HUES48 (cell line): ENCODE data around the gene AFMID.
"Not testable (repeated sequence)": the region's sequence is repeated elsewhere in the genome, so short reads cannot be mapped to it uniquely, and the experiment has no call there.

Source experiments
- H3K27ac ChIP-seq: one replicate; pipeline ENCODE4 v1.7.0; 2013; ENCODE audit warnings: low read depth, low read length, inconsistent platforms
- H3K27me3 ChIP-seq: 2 replicates; pipeline ENCODE4 v1.6.1; 2013; ENCODE audit warnings: mild to moderate bottlenecking, low read length; ENCODE audit not compliant: control insufficient read depth, insufficient read depth
- H3K36me3 ChIP-seq: 2 replicates; pipeline ENCODE4 v1.6.1; 2013; ENCODE audit warnings: low read length; ENCODE audit not compliant: control insufficient read depth, insufficient read depth
- H3K4me1 ChIP-seq: 2 replicates; pipeline ENCODE4 v1.6.1; 2013; ENCODE audit warnings: mild to moderate bottlenecking, low read length; ENCODE audit not compliant: control insufficient read depth, insufficient read depth
- H3K4me3 ChIP-seq: 2 replicates; pipeline ENCODE4 v1.5.1; 2013; ENCODE audit warnings: mild to moderate bottlenecking, low read depth, low read length
- H3K9ac ChIP-seq: 2 replicates; pipeline ENCODE4 v1.6.1; 2013; ENCODE audit warnings: mild to moderate bottlenecking, low read depth, low read length, moderate library complexity
- H3K9me3 ChIP-seq: 2 replicates; pipeline ENCODE4 v1.6.1; 2013; ENCODE audit warnings: low read length; ENCODE audit not compliant: control insufficient read depth, insufficient read depth

The AFMID gene

DNA sequence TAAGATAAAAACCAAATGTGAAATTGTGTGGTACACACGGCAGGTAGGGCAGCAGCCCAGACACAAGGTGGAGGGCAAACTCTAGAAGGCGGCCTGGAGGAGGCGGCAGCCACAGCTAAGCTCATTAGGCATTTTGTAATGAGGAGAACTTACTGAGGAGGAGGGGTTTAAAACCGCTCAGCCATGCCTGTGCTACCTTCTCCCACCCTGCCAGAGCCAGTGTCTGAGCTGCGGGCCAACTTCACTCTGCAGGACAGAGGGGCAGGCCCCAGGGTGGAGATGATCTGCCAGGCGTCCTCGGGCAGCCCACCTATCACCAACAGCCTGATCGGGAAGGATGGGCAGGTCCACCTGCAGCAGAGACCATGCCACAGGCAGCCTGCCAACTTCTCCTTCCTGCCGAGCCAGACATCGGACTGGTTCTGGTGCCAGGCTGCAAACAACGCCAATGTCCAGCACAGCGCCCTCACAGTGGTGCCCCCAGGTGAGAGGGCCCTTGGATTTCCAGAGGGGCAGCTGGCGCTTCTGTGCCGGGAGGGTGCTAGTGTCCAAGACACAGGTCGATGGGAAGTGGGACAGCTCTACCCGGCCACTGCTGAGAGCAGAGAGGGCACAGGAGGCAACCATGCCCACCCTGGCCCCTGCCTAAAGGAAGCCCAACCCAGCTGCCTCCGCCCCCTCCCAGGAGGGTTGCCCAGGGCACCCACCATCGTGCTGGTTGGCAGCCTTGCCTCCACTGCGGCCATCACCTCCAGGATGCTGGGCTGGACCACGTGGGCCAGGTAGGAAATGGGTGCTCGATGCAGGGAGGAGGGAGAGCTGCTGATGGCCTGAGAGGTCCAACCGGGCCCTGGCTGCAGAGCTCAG is 23.0 kb upstream of the AFMID start:
- Histone ChIP-seq H3K36me3 (no peaks in the 10 kb centered on the region), H3K27me3 (no peaks in the 10 kb centered on the region), H3K27ac (no peak overlapping the region), H3K9ac (no peak overlapping the region), H3K4me3 (no peak overlapping the region), H3K4me1 (no peaks in the 10 kb centered on the region), H3K9me3 (no peaks in the 10 kb centered on the region)

DNA sequence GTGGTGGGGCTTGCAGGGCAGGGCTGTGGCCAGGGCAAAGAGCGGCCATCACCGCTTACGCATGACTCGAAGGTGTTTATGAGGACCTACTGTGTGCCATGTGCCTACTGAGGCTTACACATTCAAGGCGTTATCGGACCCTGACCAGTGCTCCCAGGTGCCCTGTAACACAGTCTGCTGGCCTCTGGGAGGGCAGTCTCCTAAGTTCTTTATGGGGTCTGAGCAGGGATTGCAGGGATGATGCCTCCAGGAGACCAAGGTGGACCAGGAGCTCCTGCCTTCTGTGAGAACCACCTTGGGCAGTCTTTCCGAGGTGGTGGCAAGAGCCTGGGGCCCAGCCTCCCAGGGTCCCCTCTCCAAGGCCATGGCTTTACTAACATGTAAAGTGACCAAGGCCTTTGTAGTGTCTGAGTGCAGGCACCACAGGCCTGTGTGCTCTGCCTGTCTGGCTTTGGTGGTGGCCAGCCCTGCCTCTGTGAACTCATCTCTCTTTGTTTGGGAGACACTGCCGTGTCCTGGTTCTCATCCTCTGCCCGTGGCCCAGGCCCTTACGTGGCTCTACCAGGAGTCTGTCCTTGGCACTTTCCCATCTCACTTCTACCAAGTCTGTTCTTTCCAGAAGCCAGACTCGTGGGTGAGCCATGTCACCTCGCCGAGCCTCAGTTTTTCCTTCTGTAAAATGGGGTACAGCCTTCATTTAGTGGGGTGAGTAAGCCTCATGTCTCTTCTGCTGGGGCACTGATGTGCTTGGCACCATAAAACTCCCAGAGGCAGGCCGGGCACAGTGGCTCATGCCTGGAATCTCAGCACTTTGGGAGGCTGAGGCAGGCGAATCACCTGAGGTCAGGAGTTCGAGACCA is 22.2 kb upstream of the AFMID start:
- Histone ChIP-seq H3K4me3 (no peak overlapping the region), H3K27ac (no peak overlapping the region), H3K9ac (no peak overlapping the region), H3K27me3 (no peaks in the 10 kb centered on the region), H3K9me3 (no peaks in the 10 kb centered on the region), H3K36me3 (no peaks in the 10 kb centered on the region), H3K4me1 (no peaks in the 10 kb centered on the region)

GRCh38 chr17:78166416-78166815 is 20.7 kb upstream of the AFMID start:
- Histone ChIP-seq H3K27me3 (no peaks in the 10 kb centered on the region), H3K4me1 (no peaks in the 10 kb centered on the region), H3K36me3 (0 out of 2 replicates have a peak, but pooled peaks cover 4% of the 10 kb centered on the region), H3K9ac (no peak overlapping the region), H3K9me3 (no peaks in the 10 kb centered on the region), H3K4me3 (no peak overlapping the region), H3K27ac (no peak overlapping the region)

DNA sequence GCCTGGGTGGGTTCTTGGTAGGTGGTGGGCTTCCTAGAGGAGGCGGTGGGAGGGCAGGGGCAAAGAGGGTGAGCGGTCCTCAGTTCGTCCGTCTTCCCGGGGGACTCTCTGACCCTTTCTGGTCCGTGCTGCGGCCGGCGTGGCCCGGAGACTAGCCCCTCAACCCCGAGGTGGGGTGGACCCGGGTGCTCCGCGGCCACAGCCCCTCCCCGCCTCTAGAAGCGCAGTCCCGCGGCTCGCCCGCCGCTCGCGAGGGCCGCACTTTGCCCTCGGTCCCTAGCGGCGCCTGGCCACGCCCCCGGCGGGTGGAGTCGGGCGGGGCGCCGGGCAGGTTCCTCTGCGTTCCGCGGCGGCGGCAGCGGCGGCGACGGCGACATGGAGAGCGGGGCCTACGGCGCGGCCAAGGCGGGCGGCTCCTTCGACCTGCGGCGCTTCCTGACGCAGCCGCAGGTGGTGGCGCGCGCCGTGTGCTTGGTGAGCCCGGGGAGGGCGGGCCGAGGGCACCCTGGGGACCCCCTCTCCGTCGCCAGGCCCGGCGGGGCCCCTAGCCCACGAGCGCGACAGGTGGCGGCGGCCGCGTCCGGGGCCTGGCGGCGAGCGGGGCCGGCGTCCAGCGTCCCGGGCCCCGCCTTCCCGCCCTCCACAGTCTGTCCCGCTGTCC is 18.8 kb upstream of the AFMID start, which contains the start of gene SYNGR2:
Gene SYNGR2, plus strand, starts transcription at position 340 of the 661 bp plus-strand sequence. Its CDS starts 36 bp downstream, at position 376.
- Histone ChIP-seq H3K9ac (no peak within 1 kb of the TSS), H3K4me1 (peaks cover 12% of the 10 kb centered on the region)

GRCh38 chr17:78168903-78169793 is 18.0 kb upstream of the AFMID start:
- Histone ChIP-seq H3K4me1 (peaks cover 12% of the 10 kb centered on the region), H3K4me3 (peak overlapping the region; percentile 66), H3K36me3 (peaks cover 19% of the 10 kb centered on the region), H3K9ac (no peak overlapping the region), H3K9me3 (no peaks in the 10 kb centered on the region), H3K27me3 (no peaks in the 10 kb centered on the region), H3K27ac (no peak overlapping the region)

More for the DNA sequence above, 18.8 kb upstream of the AFMID start, which contains the start of gene SYNGR2:
- H3K9me3 ChIP-seq, result no peaks in the 10 kb centered on the region
- H3K4me3 ChIP-seq, result peak within 1 kb of the TSS; percentile 66
- peaks cover 11% of the 10 kb centered on the region; the same call in 1 of the 2 replicates for H3K36me3 ChIP-seq
- no peaks in the 10 kb centered on the region for H3K27me3 ChIP-seq
- H3K27ac ChIP-seq, result no peak within 1 kb of the TSS

DNA sequence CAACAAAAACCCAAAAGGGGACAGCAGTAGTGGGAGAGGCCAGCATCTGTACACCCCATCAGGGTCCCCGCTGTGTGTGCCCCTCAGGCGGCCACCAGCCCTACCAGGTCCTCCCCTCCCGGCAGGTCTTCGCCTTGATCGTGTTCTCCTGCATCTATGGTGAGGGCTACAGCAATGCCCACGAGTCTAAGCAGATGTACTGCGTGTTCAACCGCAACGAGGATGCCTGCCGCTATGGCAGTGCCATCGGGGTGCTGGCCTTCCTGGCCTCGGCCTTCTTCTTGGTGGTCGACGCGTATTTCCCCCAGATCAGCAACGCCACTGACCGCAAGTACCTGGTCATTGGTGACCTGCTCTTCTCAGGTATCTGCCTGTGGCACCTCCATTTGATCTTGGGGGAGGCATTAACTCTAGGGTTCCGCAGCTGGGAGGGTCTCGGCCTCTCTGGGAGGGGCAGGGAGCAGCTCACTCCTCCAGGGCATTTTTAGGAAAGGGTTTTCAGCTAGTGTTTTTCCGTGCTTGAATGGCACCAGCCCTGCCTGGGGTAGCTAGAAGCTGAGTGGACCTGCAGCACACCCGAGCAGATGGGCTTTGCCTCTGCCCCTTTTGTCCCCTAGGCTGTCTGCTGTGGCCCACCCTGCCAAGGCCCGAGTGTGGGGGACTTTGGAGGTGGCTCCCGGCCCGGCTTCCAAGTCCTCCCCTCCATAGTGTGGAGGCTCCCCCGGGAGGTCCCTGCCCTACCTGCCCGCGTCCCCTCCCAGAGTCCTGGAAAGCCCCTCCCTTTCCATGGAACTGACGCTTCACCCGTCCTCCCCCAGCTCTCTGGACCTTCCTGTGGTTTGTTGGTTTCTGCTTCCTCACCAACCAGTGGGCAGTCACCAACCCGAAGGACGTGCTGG is 16.2 kb upstream of the AFMID start:
- no peak overlapping the region for H3K9ac ChIP-seq
- no peaks in the 10 kb centered on the region for H3K9me3 ChIP-seq
- peaks cover 36% of the 10 kb centered on the region for H3K36me3 ChIP-seq
- H3K27ac ChIP-seq, result peak overlapping the region; percentile 5
- H3K4me1 ChIP-seq, result peaks cover 15% of the 10 kb centered on the region
- no peaks in the 10 kb centered on the region for H3K27me3 ChIP-seq
- no peak overlapping the region for H3K4me3 ChIP-seq

DNA sequence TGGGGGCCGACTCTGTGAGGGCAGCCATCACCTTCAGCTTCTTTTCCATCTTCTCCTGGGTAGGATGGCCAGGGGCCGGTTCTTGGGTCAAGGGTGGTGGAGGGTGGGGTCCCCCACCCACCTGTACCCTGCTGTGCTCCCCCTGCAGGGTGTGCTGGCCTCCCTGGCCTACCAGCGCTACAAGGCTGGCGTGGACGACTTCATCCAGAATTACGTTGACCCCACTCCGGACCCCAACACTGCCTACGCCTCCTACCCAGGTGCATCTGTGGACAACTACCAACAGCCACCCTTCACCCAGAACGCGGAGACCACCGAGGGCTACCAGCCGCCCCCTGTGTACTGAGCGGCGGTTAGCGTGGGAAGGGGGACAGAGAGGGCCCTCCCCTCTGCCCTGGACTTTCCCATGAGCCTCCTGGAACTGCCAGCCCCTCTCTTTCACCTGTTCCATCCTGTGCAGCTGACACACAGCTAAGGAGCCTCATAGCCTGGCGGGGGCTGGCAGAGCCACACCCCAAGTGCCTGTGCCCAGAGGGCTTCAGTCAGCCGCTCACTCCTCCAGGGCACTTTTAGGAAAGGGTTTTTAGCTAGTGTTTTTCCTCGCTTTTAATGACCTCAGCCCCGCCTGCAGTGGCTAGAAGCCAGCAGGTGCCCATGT is 15.4 kb upstream of the AFMID start:
- Histone ChIP-seq H3K4me1 (peaks cover 15% of the 10 kb centered on the region), H3K27ac (peak overlapping the region; percentile 60), H3K36me3 (peaks cover 40% of the 10 kb centered on the region)
- not testable (repeated sequence) for H3K27me3 ChIP-seq, H3K9me3 ChIP-seq, H3K9ac ChIP-seq, H3K4me3 ChIP-seq

GRCh38 chr17:78172249-78173051 is 14.7 kb upstream of the AFMID start:
- peaks cover 43% of the 10 kb centered on the region for H3K36me3 ChIP-seq
- no peaks in the 10 kb centered on the region for H3K9me3 ChIP-seq
- no peak overlapping the region for H3K4me3 ChIP-seq
- no peak overlapping the region for H3K9ac ChIP-seq
- H3K27ac ChIP-seq, result peak overlapping the region; percentile 60
- H3K27me3 ChIP-seq, result no peaks in the 10 kb centered on the region
- H3K4me1 ChIP-seq, result peaks cover 15% of the 10 kb centered on the region
